ENCODE data around the gene LRP2. TPM values are rescaled to one million over a fixed set of nuclear protein-coding genes. Genes with fewer than 3 reads are reported as not detected.

The LRP2 gene
- total and polyA plus RNA-seq, 10 of the 15 experiments (the other 5 are each of a cell fraction or from before 2014, with no cell fraction given), result 0.01 to 0.19 (median 0.06) TPM; not detected in 5

GRCh38 chr2:169094676-169095075 is 267.7 kb downstream of the LRP2 start:
- 16% methylated on average over 1 of the region's 1 CpG for WGBS (ENCODE audit: insufficient coverage, insufficient replicate concordance, low lambda C conversion rate, missing lambda C conversion rate)
- no peak for ATAC-seq
- no peaks in the 10 kb centered on the region; a peak in 1 of 4 replicates for H3K27me3 ChIP-seq (replicated peaks in 1 of 2; ENCODE audit: control insufficient read depth in 2 of 2, insufficient read depth in 2 of 2, low read length in 1 of 2)

More at GRCh38 chr2:169094676-169095075, 267.7 kb downstream of the LRP2 start:
- RAD21 ChIA-PET (ENCODE audit: unreplicated experiment), result no interaction called here
- DNase-seq (ENCODE audit: low read depth, low spot score) (no peak), FAIRE-seq (no peak)
- SMC1A ChIA-PET (ENCODE audit: uncharacterized antibody, unreplicated experiment), result interaction anchor here (0.7 kb wide), 1 partner anchor 47 kb away, joined by 3 read pairs; no protein-coding TSS in a partner anchor
- no peaks in the 10 kb centered on the region for H3K4me1 ChIP-seq (ENCODE audit: control insufficient read depth, insufficient read depth, low read length)
- H3K9me3 ChIP-seq (replicated peaks; ENCODE audit: control insufficient read depth, insufficient read depth, low read length), result no peaks in the 10 kb centered on the region
- no TSS peak for BruUV-seq (replicated peaks)
- CTCF ChIA-PET, result interaction anchor here (8.3 kb wide), 1 partner anchor 15 kb away, joined by 48 read pairs; no protein-coding TSS in a partner anchor
- no peaks in the 10 kb centered on the region for H3K36me3 ChIP-seq (ENCODE audit: control insufficient read depth in 2 of 2, insufficient read depth in 2 of 2, low read length in 1 of 2)
- no peak overlapping the region for H3K27ac ChIP-seq (ENCODE audit: control insufficient read depth, insufficient read depth)
- intact Hi-C loops (cut with micrococcal nuclease; ENCODE audit: unreplicated experiment) (no loop called here), in situ Hi-C loops (cut with MboI) (no loop called here)
- no peaks in the 10 kb centered on the region for H4K20me1 ChIP-seq (ENCODE audit: control insufficient read depth, insufficient read depth)
- no peak for TF ChIP-seq SMAD1 (IDR thresholded peaks at IDR 0.05; ENCODE audit: low read depth, partially characterized antibody)
- no peak for TF ChIP-seq MEF2A (IDR thresholded peaks at IDR 0.05; ENCODE audit: insufficient read depth, low read depth, low read length)
- no peak for TF ChIP-seq SMARCA5 (IDR thresholded peaks at IDR 0.05)
- TF ChIP-seq NFXL1 (IDR thresholded peaks at IDR 0.05; ENCODE audit: borderline replicate concordance), result no peak
- no peak for TF ChIP-seq ZNF687 (IDR thresholded peaks at IDR 0.05)
- TF ChIP-seq PKNOX1 (IDR thresholded peaks at IDR 0.05), result no peak
- TF ChIP-seq IRF3 (IDR thresholded peaks at IDR 0.05), result no peak
- no peak for TF ChIP-seq NR2C1 (IDR thresholded peaks at IDR 0.05)
- no peak for TF ChIP-seq CBX3 (IDR thresholded peaks at IDR 0.05; ENCODE audit: borderline replicate concordance, low read depth)
- TF ChIP-seq FOS (IDR thresholded peaks at IDR 0.05; ENCODE audit: borderline replicate concordance, extremely low read depth, insufficient read length), result no peak
- H3K4me2 ChIP-seq (ENCODE audit: control insufficient read depth, insufficient read depth), result no peak overlapping the region
- H3K9ac ChIP-seq (ENCODE audit: control insufficient read depth, insufficient read depth, low read length), result no peak overlapping the region
- POLR2A ChIA-PET, result no interaction called here
- no peaks in the 10 kb centered on the region for H3K79me2 ChIP-seq (ENCODE audit: control insufficient read depth, insufficient read depth, low read length)
- H2AFZ ChIP-seq (ENCODE audit: control insufficient read depth, low read depth, low read length), result no peak overlapping the region
- H3K4me3 ChIP-seq, result no peak overlapping the region

Data from GM12878 (cell line).